RWPE2 (cell line): ENCODE results near the gene BDKRB2.

Source experiments
- ATAC-seq: fragments of 200-7000 bp; cut with Tn5 transposase; 3 replicates; pipeline ENCODE4 v1.9.1; 2021; ENCODE audit warnings: low read depth
- DNase-seq: peaks from one replicate; pipeline ENCODE4 v3.0.0-alpha.2; 2020; ENCODE audit warnings: low spot score
- H3K27ac ChIP-seq: fragments of 450-650 bp; 2 replicates; pipeline ENCODE4 v1.5.1; 2017; ENCODE audit warnings: mild to moderate bottlenecking; ENCODE audit not compliant: poor library complexity, severe bottlenecking
- H3K27me3 ChIP-seq: fragments of 250-450 bp; sonication (Bioruptor Pico); 2 replicates; pipeline ENCODE4 v1.5.1; 2021; ENCODE audit warnings: mild to moderate bottlenecking, moderate library complexity; ENCODE audit not compliant: insufficient read depth, poor library complexity, severe bottlenecking
- H3K36me3 ChIP-seq: fragments of 250-450 bp; sonication (Bioruptor Pico); 2 replicates; pipeline ENCODE4 v1.5.1; 2020; ENCODE audit warnings: low read depth, mild to moderate bottlenecking, moderate library complexity
- H3K4me1 ChIP-seq: fragments of 250-450 bp; sonication (Bioruptor Pico); 2 replicates; pipeline ENCODE4 v1.5.1; 2021; ENCODE audit warnings: mild to moderate bottlenecking, moderate library complexity; ENCODE audit not compliant: insufficient read depth, poor library complexity, severe bottlenecking
- H3K4me3 ChIP-seq: fragments of 250-450 bp; sonication (Bioruptor Pico); 2 replicates; pipeline ENCODE4 v1.5.1; 2021; ENCODE audit warnings: mild to moderate bottlenecking, moderate library complexity; ENCODE audit not compliant: severe bottlenecking
- H3K9me3 ChIP-seq: fragments of 250-450 bp; sonication (Bioruptor Pico); 2 replicates; pipeline ENCODE4 v1.5.1; 2021; ENCODE audit warnings: mild to moderate bottlenecking, moderate library complexity; ENCODE audit not compliant: severe bottlenecking
- TF ChIP-seq, protein P1 (sequence below): fragments of 450-650 bp; IDR thresholded peaks from one replicate; pipeline ENCODE4 v1.5.1; 2017; ENCODE audit warnings: mild to moderate bottlenecking, moderate library complexity; ENCODE audit not compliant: poor library complexity, severe bottlenecking

Gene BDKRB2

GRCh38 chr14:96261772-96262655 is 57.4 kb downstream of the BDKRB2 start:
- DNase-seq (peak; percentile 34), ATAC-seq (no peak)
- Histone ChIP-seq H3K9me3 (no peaks in the 10 kb centered on the region), H3K36me3 (no peaks in the 10 kb centered on the region), H3K4me1 (peaks cover 4% of the 10 kb centered on the region), H3K4me3 (no peak overlapping the region), H3K27me3 (no peaks in the 10 kb centered on the region), H3K27ac (no peak overlapping the region)
- TF ChIP-seq, protein P1, sequence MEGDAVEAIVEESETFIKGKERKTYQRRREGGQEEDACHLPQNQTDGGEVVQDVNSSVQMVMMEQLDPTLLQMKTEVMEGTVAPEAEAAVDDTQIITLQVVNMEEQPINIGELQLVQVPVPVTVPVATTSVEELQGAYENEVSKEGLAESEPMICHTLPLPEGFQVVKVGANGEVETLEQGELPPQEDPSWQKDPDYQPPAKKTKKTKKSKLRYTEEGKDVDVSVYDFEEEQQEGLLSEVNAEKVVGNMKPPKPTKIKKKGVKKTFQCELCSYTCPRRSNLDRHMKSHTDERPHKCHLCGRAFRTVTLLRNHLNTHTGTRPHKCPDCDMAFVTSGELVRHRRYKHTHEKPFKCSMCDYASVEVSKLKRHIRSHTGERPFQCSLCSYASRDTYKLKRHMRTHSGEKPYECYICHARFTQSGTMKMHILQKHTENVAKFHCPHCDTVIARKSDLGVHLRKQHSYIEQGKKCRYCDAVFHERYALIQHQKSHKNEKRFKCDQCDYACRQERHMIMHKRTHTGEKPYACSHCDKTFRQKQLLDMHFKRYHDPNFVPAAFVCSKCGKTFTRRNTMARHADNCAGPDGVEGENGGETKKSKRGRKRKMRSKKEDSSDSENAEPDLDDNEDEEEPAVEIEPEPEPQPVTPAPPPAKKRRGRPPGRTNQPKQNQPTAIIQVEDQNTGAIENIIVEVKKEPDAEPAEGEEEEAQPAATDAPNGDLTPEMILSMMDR = no peak

GRCh38 chr14:96263347-96264199 is 58.9 kb downstream of the BDKRB2 start:
- TF ChIP-seq, protein P1 = no peak
- DNase-seq (no peak), ATAC-seq (no peak)
- H3K4me3 ChIP-seq = no peak overlapping the region
- no peaks in the 10 kb centered on the region for H3K36me3 ChIP-seq
- H3K27ac ChIP-seq = no peak overlapping the region
- no peaks in the 10 kb centered on the region for H3K27me3 ChIP-seq
- H3K9me3 ChIP-seq = no peaks in the 10 kb centered on the region
- H3K4me1 ChIP-seq = peaks cover 19% of the 10 kb centered on the region

DNA sequence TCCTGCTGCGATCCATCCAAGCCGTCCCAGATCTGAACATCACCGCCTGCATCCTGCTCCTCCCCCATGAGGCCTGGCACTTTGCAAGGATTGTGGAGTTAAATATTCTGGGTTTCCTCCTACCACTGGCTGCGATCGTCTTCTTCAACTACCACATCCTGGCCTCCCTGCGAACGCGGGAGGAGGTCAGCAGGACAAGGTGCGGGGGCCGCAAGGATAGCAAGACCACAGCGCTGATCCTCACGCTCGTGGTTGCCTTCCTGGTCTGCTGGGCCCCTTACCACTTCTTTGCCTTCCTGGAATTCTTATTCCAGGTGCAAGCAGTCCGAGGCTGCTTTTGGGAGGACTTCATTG is 59.5 kb downstream of the BDKRB2 start:
- Histone ChIP-seq H3K4me3 (no peak overlapping the region), H3K4me1 (peaks cover 25% of the 10 kb centered on the region), H3K9me3 (no peaks in the 10 kb centered on the region), H3K27me3 (no peaks in the 10 kb centered on the region), H3K27ac (no peak overlapping the region), H3K36me3 (no peaks in the 10 kb centered on the region)
- ATAC-seq = no peak
- TF ChIP-seq, protein P1 = no peak
- no peak for DNase-seq

DNA sequence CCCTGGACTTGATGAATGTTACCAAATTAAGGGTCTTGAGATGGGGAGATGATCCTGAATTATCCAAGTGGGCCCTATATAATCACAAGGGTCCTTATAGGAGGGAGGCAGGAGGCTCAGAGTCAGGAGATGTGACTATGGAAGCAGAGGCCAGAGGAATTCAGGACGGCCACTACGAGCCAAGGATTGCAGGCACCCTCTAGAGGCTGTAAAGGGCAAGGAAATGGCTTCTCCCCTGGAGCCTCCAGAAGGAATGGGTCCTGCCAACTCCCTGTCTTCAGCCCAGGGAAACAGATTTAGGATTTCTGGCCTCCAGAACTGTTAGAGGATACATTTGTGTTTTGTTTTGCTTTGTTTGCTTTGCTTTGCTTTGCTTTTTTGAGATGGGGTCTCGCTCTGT is 60.2 kb downstream of the BDKRB2 start:
- DNase-seq (no peak), ATAC-seq (no peak)
- no peaks in the 10 kb centered on the region for H3K36me3 ChIP-seq
- peaks cover 32% of the 10 kb centered on the region for H3K4me1 ChIP-seq
- no peaks in the 10 kb centered on the region for H3K27me3 ChIP-seq
- H3K27ac ChIP-seq = no peak overlapping the region
- TF ChIP-seq, protein P1 = peak; percentile 62
- H3K4me3 ChIP-seq = no peak overlapping the region
- H3K9me3 ChIP-seq = no peaks in the 10 kb centered on the region
